GM23248 (cell line): ENCODE measurements around the gene CLK2. TPM values are rescaled to one million over a fixed set of nuclear protein-coding genes. Genes with fewer than 3 reads are reported as not detected.

Source experiments
- DNase-seq: peaks from one replicate; pipeline ENCODE4 v3.0.0-alpha.2; 2015
- H2AFZ ChIP-seq: fragments of 200-600 bp; sonication (generic); 2 replicates; pipeline ENCODE4 v1.6.1; 2016; ENCODE audit warnings: antibody characterized with exemption
- H3F3A ChIP-seq: fragments of 200-600 bp; sonication (generic); 2 replicates; pipeline ENCODE4 v1.6.1; 2016; ENCODE audit warnings: mild to moderate bottlenecking, antibody characterized with exemption, mixed run types; ENCODE audit not compliant: insufficient read depth
- H3K27ac ChIP-seq: fragments of 200-600 bp; sonication (generic); 2 replicates; pipeline ENCODE4 v1.5.1; 2016; ENCODE audit warnings: mild to moderate bottlenecking
- H3K27me3 ChIP-seq: fragments of 200-600 bp; sonication (generic); replicated peaks from 2 replicates; pipeline ENCODE4 v1.6.1; 2016; ENCODE audit warnings: mild to moderate bottlenecking; ENCODE audit not compliant: insufficient read depth
- H3K36me3 ChIP-seq: fragments of 200-600 bp; sonication (generic); 2 replicates; pipeline ENCODE4 v1.6.1; 2016; ENCODE audit warnings: low read depth, mild to moderate bottlenecking
- H3K4me1 ChIP-seq: fragments of 200-600 bp; sonication (generic); 2 replicates; pipeline ENCODE4 v1.6.1; 2016; ENCODE audit warnings: mild to moderate bottlenecking; ENCODE audit not compliant: insufficient read depth
- H3K4me2 ChIP-seq: fragments of 200-600 bp; sonication (generic); one replicate; pipeline ENCODE4 v1.6.1; 2016; ENCODE audit warnings: mild to moderate bottlenecking; ENCODE audit not compliant: unreplicated experiment
- H3K4me3 ChIP-seq: fragments of 200-600 bp; sonication (generic); 2 replicates; pipeline ENCODE4 v1.5.1; 2016; ENCODE audit warnings: mild to moderate bottlenecking
- H3K79me2 ChIP-seq: fragments of 200-600 bp; sonication (generic); 2 replicates; pipeline ENCODE4 v1.6.1; 2016; ENCODE audit warnings: mild to moderate bottlenecking; ENCODE audit not compliant: insufficient read depth
- H3K9ac ChIP-seq: fragments of 200-600 bp; sonication (generic); 2 replicates; pipeline ENCODE4 v1.6.1; 2016; ENCODE audit warnings: mild to moderate bottlenecking
- H3K9me2 ChIP-seq: fragments of 200-600 bp; sonication (generic); 2 replicates; pipeline ENCODE4 v1.6.1; 2016; ENCODE audit warnings: mixed run types, mild to moderate bottlenecking, moderate library complexity; ENCODE audit not compliant: insufficient read depth
- H3K9me3 ChIP-seq: fragments of 200-600 bp; sonication (generic); one replicate; pipeline ENCODE4 v1.6.1; 2017; ENCODE audit warnings: low read depth
- H4K20me1 ChIP-seq: fragments of 200-600 bp; sonication (generic); 2 replicates; pipeline ENCODE4 v1.6.0; 2016; ENCODE audit not compliant: insufficient read depth
- EZH2 ChIP-seq: fragments of 200-600 bp; sonication (generic); IDR thresholded peaks from 2 replicates; pipeline ENCODE4 v1.6.1; 2018; ENCODE audit warnings: antibody characterized with exemption, mild to moderate bottlenecking; ENCODE audit not compliant: insufficient read depth, poor library complexity, severe bottlenecking
- EZH2phosphoT487 ChIP-seq: fragments of 200-600 bp; sonication (generic); IDR thresholded peaks from 2 replicates; pipeline ENCODE4 v1.6.1; 2018; ENCODE audit warnings: antibody characterized with exemption, moderate library complexity, mild to moderate bottlenecking, low read depth; ENCODE audit not compliant: insufficient read depth
- WGBS, 2 experiments: methylation state at CpG; one replicate each; pipeline ENCODE4 v1.1.6; 2015 to 2017; ENCODE audit warnings: low lambda C conversion rate in 2 of 2, low coverage in 1 of 2; ENCODE audit errors: missing lambda C conversion rate in 2 of 2; 5-methylcytosine and 5-hydroxymethylcytosine counted together
- in situ Hi-C: fragments of 300-500 bp; cut with MboI; formaldehyde crosslinking; loops from 2 replicates; pipeline ENCODE4 v1.15.0; 2020
- polyA plus RNA-seq: library from polyadenylated mRNA; unstranded; fragments of >200 nt; fragmentation: Nextera tagmentation; extraction: Ambion mirVana; gene quantifications from 2 replicates; pipeline ENCODE4 v1.2.1, GENCODE V29; 2016
- total RNA-seq: library from RNA; depleted of rRNA; stranded (reverse); fragments of >200 nt; shearing (Covaris generic); gene quantifications from 2 replicates; pipeline ENCODE4 v1.2.3, GENCODE V29; 2014

Gene CLK2
- total and polyA plus RNA-seq, 2 experiments from 2014 or later = 10.4 to 16.8 TPM

DNA sequence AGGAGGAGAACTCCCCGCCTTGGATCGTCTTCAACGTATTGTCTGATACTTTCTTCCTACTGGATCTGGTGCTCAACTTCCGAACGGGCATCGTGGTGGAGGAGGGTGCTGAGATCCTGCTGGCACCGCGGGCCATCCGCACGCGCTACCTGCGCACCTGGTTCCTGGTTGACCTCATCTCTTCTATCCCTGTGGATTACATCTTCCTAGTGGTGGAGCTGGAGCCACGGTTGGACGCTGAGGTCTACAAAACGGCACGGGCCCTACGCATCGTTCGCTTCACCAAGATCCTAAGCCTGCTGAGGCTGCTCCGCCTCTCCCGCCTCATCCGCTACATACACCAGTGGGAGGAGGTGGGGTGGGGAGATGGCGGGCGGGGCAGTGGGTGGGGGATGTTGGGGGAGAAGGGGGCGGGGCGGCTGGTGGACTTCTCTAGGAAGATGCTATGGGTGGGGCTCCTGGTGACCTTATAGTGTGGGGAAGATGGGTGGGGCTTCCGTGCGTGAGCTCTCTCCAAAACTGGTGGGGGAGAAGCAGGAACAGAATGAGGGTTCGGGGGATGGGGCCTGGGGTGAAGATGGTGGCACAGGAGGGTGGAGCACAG is 9.3 kb upstream of the CLK2 start:
- Histone ChIP-seq H3K79me2 (no peaks in the 10 kb centered on the region), H3K9ac (no peak overlapping the region), H3K4me3 (no peak overlapping the region), H3K9me3 (no peaks in the 10 kb centered on the region), H3K4me2 (no peak overlapping the region), H3K27me3 (no peaks in the 10 kb centered on the region), H3K9me2 (no peaks in the 10 kb centered on the region), H2AFZ (no peak overlapping the region), H4K20me1 (no peaks in the 10 kb centered on the region), H3K27ac (no peak overlapping the region), H3F3A (peaks cover 7% of the 10 kb centered on the region), H3K4me1 (no peaks in the 10 kb centered on the region), H3K36me3 (no peaks in the 10 kb centered on the region)
- DNase-seq = no peak
- in situ Hi-C loops = no loop called here
- TF ChIP-seq EZH2phosphoT487 (no peak), EZH2 (no peak)
- 93 to 94% methylated on average over 28 to 29 of the region's 29 CpGs for WGBS, 2 experiments

DNA sequence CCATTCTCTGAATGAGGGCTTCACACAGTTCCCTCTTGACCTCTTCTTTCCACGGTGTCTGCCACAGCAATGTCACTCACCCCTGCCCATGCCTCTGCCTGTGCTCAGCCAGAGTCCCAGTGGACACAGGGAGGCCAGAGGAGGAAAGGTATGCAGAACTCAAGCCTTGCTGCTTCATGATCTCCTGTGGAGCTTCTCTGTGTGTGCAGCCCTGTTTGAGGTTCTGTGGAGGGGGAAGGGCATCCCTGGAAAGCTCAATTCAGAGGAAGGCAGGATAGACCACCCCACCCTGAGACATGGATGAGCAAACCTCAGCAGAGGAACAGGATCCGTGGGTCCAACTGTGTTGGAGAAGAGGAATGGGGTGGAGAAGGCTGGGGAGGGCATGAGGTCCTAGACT is 6.0 kb upstream of the CLK2 start:
- Histone ChIP-seq H3K4me3 (no peak overlapping the region), H3K9ac (no peak overlapping the region), H3F3A (peaks cover 7% of the 10 kb centered on the region), H3K4me2 (no peak overlapping the region), H3K4me1 (no peaks in the 10 kb centered on the region), H3K36me3 (no peaks in the 10 kb centered on the region), H3K9me3 (no peaks in the 10 kb centered on the region), H3K9me2 (no peaks in the 10 kb centered on the region), H2AFZ (no peak overlapping the region), H3K79me2 (no peaks in the 10 kb centered on the region), H3K27ac (no peak overlapping the region), H4K20me1 (no peaks in the 10 kb centered on the region), H3K27me3 (no peaks in the 10 kb centered on the region)
- TF ChIP-seq EZH2phosphoT487 (no peak), EZH2 (no peak)
- WGBS, 2 experiments = 67 to 77% methylated on average over 2 of the region's 2 CpGs
- no peak for DNase-seq
- in situ Hi-C loops = no loop called here

DNA sequence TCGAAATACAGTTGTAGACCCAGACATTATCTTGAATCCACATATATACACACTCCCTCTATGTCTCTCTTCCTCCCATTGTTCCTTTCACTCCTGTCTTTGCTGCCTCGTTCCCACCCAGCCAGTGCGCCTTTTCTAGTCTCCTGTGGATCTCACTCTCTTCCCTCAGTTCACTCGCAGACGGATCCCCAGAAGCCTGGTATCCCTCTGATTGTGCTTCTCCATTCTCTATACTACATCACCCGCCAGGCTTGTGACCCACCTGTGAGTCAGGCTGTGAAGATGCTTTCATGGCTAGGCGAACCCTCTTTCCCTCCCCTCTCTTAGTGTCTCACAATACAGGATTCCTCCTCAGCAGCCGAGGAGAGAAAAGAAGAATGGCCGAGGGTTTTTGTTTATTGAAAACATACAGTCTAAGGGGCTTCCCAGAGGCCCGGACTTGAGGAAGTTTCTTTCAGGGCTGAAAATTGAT is 5.4 kb upstream of the CLK2 start:
- Histone ChIP-seq H4K20me1 (no peaks in the 10 kb centered on the region), H3K27me3 (no peaks in the 10 kb centered on the region), H3K4me2 (peak overlapping the region; percentile 69), H3K79me2 (no peaks in the 10 kb centered on the region), H2AFZ (no peak overlapping the region), H3F3A (peaks cover 7% of the 10 kb centered on the region), H3K4me3 (peak overlapping the region; percentile 75; the same call in 1 of the 2 replicates), H3K9me3 (no peaks in the 10 kb centered on the region), H3K9ac (no peak overlapping the region), H3K4me1 (0 out of 2 replicates have a peak, but pooled peaks cover 2% of the 10 kb centered on the region), H3K9me2 (no peaks in the 10 kb centered on the region), H3K36me3 (no peaks in the 10 kb centered on the region), H3K27ac (no peak overlapping the region)
- 59 to 70% methylated on average over 10 of the region's 10 CpGs for WGBS, 2 experiments
- peak; percentile 48 for DNase-seq
- in situ Hi-C loops = no loop called here
- no peak for TF ChIP-seq EZH2
- TF ChIP-seq EZH2phosphoT487 = no peak

DNA sequence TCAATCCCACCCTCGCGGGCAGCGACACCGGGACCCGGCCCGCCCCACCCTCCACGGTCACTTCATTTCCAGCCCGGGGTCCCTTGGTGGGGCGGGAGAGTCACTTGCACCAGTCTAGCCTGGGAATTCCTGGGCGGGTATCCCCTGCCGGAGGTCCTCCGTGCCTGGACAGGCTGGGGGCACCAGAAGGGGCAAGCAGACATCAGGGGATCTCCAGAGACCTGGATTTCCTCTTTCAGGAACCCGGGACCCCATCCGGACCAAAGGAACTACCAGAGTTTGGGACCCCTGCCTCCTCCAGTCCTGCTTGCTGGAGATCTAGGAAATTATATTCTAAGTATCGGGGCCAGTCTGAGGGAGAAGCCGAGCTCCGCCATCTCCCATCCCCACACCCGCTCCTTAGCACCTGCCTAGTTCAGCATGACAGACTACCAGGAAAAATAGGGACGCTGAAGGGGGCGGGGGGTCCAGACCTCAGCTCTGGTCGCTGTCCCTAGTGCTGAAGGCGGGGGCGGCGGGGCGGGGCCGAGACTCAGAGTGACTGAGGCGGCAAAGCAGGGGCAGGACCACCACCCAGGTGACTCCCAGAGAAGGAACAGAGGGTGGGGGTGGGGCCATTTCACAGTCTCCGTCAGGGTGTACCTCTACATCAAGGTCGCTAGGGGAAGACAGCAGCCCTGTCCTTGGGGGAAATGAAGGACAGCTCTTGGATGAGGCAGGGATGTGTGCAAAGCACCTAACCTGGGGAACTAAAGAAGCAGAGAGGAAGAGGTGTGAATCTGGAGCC is 4.8 kb upstream of the CLK2 start:
- peak overlapping the region; percentile 77 for H2AFZ ChIP-seq

More for the DNA sequence above, 4.8 kb upstream of the CLK2 start:
- Histone ChIP-seq H3K4me3 (peak overlapping the region; percentile 75), H4K20me1 (no peaks in the 10 kb centered on the region), H3K27ac (no peak overlapping the region), H3K4me1 (0 out of 2 replicates have a peak, but pooled peaks cover 4% of the 10 kb centered on the region), H3K9ac (peak overlapping the region; percentile 56), H3K27me3 (no peaks in the 10 kb centered on the region), H3F3A (peaks cover 7% of the 10 kb centered on the region), H3K9me2 (no peaks in the 10 kb centered on the region), H3K36me3 (no peaks in the 10 kb centered on the region), H3K79me2 (no peaks in the 10 kb centered on the region), H3K9me3 (no peaks in the 10 kb centered on the region), H3K4me2 (peak overlapping the region; percentile 69)
- TF ChIP-seq EZH2phosphoT487 (no peak), EZH2 (no peak)
- DNase-seq = peak; percentile 59
- 2% methylated on average over 18 to 29 of the region's 29 CpGs for whole genome bisulfite sequencing, 2 experiments
- in situ Hi-C loops = no loop called here
